ENCODE data around the gene MPO. TPM values are rescaled to one million over a fixed set of nuclear protein-coding genes. Genes with fewer than 3 reads are reported as not detected.

Gene MPO
- polyA plus RNA-seq, 2 of the 4 experiments (the other 2 are of a cell fraction): not detected

DNA sequence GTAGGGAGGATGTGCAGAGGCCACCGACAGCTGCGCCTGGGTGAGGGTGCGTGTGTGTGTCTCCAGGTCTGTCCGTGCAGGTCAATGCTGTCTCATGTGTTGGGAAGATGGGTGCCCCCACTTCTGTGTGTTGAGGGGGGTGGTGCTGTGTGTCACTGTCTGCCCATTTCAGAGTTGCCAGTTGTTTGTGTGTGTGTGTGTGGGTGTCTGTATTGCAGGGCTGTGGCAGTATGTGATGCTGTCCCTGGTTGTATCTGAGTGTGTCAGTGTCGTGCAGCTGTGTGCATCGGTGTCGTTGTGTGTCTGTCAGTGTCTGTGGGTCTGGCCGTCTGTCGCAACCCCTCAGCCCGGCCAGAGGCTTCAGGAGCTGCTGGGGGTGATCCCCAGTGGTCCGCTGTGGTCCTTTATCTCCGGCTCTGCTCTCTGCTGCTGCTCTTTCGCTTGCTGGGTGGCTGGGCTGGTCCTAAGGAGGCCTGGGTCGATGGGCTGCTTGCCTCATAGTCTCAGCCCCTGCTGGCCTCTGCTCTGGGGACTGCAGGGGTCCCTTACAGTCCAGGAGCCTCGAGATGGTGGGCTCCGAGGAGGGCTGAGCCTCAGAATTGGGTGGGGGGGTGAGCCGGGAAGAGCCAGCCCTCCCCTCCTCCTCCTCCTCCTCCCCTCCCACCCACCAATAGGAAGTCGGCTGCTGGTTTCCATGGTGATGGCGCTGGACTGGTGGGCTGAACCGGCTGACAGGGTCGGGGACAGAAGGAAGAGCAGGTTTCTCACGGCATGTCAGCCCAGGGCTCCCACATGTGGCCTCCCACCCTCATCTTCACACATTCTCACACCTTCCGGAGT, 47.7 kb upstream of the MPO start, which contains the start of gene TSPOAP1:
TSS of gene TSPOAP1 (minus strand) at position 601 of the 840 bp plus-strand sequence. CDS start 875 bp downstream, outside the sequence.
- no peak for TF ChIP-seq BHLHE40 (IDR thresholded peaks at IDR 0.05; ENCODE audit: low read depth, low read length)
- no peak for TF ChIP-seq NPAS2 (CRISPR knock-in tag; IDR thresholded peaks at IDR 0.05; ENCODE audit: borderline replicate concordance)
- H3K4me3 ChIP-seq: no peak within 1 kb of the TSS
- peaks cover 9% of the 10 kb centered on the region for H3K4me1 ChIP-seq
- ATAC-seq (no peak), DNase-seq (ENCODE audit: low read depth in 1 of 2, low spot score in 1 of 2) (no peak), FAIRE-seq (no peak)
- CTCF ChIA-PET: interaction anchor here (0.9 to 3.5 kb wide), 4 partner anchors 9 to 111 kb away, joined by 3 to 34 read pairs (median 8); partner anchors contain the start of gene RNF43
- POLR2A ChIA-PET: interaction anchor here (0.5 to 1.2 kb wide), 3 partner anchors 23 to 89 kb away, joined by 3 to 5 read pairs (median 4); partner anchors contain the start of gene SUPT4H1
- WGBS (ENCODE audit: missing lambda C conversion rate): 53% methylated on average over 16 of the region's 23 CpGs
- H3K4me2 ChIP-seq: no peak within 1 kb of the TSS
- no peaks in the 10 kb centered on the region for H3K9me3 ChIP-seq
- H3K27ac ChIP-seq: 0 out of 6 replicates have a peak within 1 kb of the TSS, but pooled peaks of 1 of the 2 experiments have one; percentile 4

DNA sequence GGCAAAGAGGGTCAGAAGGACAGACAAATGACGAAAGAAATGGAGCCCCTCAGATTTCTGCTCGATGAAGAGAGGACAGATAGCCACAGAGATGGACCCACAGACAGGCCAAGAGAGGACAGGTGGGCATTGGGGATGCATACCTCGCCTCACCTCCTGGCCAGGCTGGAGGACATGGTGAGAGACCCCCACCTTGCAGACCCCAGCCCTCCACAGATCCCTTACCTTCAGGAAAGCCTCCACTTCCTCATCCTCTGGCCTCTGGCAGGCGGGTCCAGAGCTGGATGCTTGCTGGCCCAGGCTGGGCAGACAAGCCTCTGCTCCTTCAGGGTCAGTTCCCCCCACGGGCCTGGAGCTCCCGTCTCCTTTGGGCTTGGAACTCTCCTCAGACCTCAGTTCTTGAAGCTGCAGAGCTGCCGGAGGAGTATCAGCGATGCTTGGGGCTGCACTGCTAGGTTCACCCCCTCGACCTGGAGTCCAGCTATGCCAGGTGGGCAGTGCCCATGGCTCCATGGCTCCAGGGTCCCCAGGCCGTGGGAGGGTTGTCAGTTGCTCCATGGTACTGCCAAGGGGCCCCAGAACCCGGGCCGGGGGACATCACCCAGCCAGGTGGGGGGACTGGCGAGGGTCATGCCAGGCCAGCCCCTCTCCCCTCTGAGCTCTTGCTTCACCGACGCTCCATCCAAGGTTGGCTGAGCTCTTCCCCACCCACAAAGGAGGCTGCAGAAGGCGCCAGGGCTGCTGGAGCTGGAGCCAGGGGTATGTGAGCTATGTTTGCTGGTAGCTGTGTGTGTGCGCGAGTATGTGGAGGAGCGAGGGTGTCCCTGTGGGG, 46.8 kb upstream of the MPO start:
- Histone ChIP-seq H3K4me2 (no peak overlapping the region), H3K4me3 (no peak overlapping the region), H3K9me3 (no peaks in the 10 kb centered on the region), H3K4me1 (peaks cover 9% of the 10 kb centered on the region), H3K27ac (no peak overlapping the region)
- no peak for ATAC-seq
- WGBS (ENCODE audit: missing lambda C conversion rate): 59% methylated on average over 17 of the region's 19 CpGs
- ChIA-PET CTCF (interaction anchor here (0.5 to 3.5 kb wide), 6 partner anchors 8 to 1172 kb away, joined by 3 to 34 read pairs (median 4); partner anchors contain the start of gene RNF43), POLR2A (interaction anchor here (0.5 to 1.2 kb wide), 3 partner anchors 24 to 90 kb away, joined by 3 to 5 read pairs (median 4); partner anchors contain the start of gene SUPT4H1)
- TF ChIP-seq CHD4 (IDR thresholded peaks at IDR 0.05; ENCODE audit: borderline replicate concordance): no peak
- TF ChIP-seq ZC3H11A (IDR thresholded peaks at IDR 0.05): no peak
- TF ChIP-seq SREBF2 (IDR thresholded peaks at IDR 0.05): no peak
- TF ChIP-seq RFX5 (IDR thresholded peaks at IDR 0.05): no peak
- TF ChIP-seq, protein P1, sequence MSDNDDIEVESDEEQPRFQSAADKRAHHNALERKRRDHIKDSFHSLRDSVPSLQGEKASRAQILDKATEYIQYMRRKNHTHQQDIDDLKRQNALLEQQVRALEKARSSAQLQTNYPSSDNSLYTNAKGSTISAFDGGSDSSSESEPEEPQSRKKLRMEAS (IDR thresholded peaks at IDR 0.05): no peak
- no peak for TF ChIP-seq HOXB5 (CRISPR knock-in tag; IDR thresholded peaks at IDR 0.05)
- no peak for TF ChIP-seq ZSCAN20 (CRISPR knock-in tag; IDR thresholded peaks at IDR 0.05)
- TF ChIP-seq, protein P2, sequence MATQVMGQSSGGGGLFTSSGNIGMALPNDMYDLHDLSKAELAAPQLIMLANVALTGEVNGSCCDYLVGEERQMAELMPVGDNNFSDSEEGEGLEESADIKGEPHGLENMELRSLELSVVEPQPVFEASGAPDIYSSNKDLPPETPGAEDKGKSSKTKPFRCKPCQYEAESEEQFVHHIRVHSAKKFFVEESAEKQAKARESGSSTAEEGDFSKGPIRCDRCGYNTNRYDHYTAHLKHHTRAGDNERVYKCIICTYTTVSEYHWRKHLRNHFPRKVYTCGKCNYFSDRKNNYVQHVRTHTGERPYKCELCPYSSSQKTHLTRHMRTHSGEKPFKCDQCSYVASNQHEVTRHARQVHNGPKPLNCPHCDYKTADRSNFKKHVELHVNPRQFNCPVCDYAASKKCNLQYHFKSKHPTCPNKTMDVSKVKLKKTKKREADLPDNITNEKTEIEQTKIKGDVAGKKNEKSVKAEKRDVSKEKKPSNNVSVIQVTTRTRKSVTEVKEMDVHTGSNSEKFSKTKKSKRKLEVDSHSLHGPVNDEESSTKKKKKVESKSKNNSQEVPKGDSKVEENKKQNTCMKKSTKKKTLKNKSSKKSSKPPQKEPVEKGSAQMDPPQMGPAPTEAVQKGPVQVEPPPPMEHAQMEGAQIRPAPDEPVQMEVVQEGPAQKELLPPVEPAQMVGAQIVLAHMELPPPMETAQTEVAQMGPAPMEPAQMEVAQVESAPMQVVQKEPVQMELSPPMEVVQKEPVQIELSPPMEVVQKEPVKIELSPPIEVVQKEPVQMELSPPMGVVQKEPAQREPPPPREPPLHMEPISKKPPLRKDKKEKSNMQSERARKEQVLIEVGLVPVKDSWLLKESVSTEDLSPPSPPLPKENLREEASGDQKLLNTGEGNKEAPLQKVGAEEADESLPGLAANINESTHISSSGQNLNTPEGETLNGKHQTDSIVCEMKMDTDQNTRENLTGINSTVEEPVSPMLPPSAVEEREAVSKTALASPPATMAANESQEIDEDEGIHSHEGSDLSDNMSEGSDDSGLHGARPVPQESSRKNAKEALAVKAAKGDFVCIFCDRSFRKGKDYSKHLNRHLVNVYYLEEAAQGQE (IDR thresholded peaks at IDR 0.05): no peak
- TF ChIP-seq HOXA7 (CRISPR knock-in tag; IDR thresholded peaks at IDR 0.05): no peak
- TF ChIP-seq ZNF302 (CRISPR knock-in tag; IDR thresholded peaks at IDR 0.05): no peak
- TF ChIP-seq, protein P3, sequence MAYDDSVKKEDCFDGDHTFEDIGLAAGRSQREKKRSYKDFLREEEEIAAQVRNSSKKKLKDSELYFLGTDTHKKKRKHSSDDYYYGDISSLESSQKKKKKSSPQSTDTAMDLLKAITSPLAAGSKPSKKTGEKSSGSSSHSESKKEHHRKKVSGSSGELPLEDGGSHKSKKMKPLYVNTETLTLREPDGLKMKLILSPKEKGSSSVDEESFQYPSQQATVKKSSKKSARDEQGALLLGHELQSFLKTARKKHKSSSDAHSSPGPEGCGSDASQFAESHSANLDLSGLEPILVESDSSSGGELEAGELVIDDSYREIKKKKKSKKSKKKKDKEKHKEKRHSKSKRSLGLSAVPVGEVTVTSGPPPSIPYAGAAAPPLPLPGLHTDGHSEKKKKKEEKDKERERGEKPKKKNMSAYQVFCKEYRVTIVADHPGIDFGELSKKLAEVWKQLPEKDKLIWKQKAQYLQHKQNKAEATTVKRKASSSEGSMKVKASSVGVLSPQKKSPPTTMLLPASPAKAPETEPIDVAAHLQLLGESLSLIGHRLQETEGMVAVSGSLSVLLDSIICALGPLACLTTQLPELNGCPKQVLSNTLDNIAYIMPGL (CRISPR knock-in tag; IDR thresholded peaks at IDR 0.05; ENCODE audit: borderline replicate concordance): no peak
- FAIRE-seq: no peak
- no peak for DNase-seq (ENCODE audit: low read depth in 1 of 2, low spot score in 1 of 2)

Data from A549 (cell line).